ENCODE results near the gene MEGF8.

DNA sequence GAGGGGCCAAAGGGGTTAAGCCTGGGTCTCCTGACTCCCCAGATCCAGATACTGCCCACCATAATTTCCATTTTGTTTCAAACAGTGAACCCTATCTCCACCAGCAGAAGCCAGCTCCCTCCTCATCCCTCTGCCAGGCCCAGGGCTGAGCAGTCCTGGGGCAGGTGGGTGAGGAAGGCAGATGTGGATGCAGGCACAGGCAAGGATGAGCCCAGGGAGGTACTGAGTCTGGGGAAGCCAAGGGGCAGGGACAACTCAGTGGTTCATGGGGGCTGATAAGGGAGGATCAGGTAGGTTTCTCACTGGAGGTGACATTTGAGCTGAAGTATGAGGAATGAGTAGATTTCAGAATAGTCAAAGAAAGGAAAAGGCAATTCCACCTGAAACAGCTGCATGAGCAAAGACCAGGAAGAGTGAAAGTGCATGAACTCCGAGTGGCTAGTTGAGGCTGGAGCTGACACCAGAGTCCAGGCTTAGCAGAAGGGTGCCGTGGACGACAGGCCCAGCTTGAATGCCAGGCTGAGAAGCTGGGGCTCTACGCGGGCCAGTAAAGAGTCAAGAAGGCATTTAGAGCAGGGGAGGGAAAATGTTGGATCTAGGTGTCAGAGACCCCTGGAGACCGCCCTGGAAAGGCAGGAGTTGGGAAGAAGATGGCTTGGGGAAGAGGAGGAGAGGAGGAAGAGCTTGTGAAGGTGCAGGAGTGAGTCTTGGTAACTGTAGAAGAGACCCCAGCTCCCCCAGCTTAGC is 46.1 kb upstream of the MEGF8 start:
- TF ChIP-seq CTCF (IDR thresholded peaks at IDR 0.05; ENCODE audit: low read depth, low read length, missing input control) (no peak), FOXA1 (IDR thresholded peaks at IDR 0.05) (no peak), YY1 (IDR thresholded peaks at IDR 0.05) (no peak), TAF1 (conservative IDR thresholded peaks at IDR 0.05) (no peak), RAD21 (IDR thresholded peaks at IDR 0.05) (no peak), JUND (IDR thresholded peaks at IDR 0.05) (no peak), GABPA (IDR thresholded peaks at IDR 0.05 in 1 of 2, conservative IDR thresholded peaks at IDR 0.05 in 1 of 2) (no peak), RXRA (IDR thresholded peaks at IDR 0.05) (no peak), MAX (IDR thresholded peaks at IDR 0.05) (no peak), EGR1 (IDR thresholded peaks at IDR 0.05; ENCODE audit: low read depth in 2 of 2) (no peak)
- TF ChIP-seq, protein P1, sequence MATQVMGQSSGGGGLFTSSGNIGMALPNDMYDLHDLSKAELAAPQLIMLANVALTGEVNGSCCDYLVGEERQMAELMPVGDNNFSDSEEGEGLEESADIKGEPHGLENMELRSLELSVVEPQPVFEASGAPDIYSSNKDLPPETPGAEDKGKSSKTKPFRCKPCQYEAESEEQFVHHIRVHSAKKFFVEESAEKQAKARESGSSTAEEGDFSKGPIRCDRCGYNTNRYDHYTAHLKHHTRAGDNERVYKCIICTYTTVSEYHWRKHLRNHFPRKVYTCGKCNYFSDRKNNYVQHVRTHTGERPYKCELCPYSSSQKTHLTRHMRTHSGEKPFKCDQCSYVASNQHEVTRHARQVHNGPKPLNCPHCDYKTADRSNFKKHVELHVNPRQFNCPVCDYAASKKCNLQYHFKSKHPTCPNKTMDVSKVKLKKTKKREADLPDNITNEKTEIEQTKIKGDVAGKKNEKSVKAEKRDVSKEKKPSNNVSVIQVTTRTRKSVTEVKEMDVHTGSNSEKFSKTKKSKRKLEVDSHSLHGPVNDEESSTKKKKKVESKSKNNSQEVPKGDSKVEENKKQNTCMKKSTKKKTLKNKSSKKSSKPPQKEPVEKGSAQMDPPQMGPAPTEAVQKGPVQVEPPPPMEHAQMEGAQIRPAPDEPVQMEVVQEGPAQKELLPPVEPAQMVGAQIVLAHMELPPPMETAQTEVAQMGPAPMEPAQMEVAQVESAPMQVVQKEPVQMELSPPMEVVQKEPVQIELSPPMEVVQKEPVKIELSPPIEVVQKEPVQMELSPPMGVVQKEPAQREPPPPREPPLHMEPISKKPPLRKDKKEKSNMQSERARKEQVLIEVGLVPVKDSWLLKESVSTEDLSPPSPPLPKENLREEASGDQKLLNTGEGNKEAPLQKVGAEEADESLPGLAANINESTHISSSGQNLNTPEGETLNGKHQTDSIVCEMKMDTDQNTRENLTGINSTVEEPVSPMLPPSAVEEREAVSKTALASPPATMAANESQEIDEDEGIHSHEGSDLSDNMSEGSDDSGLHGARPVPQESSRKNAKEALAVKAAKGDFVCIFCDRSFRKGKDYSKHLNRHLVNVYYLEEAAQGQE (IDR thresholded peaks at IDR 0.05) = no peak

Measured in liver (tissue), 3 donors.